Thyroid gland (tissue), 4 donors: ENCODE measurements around the gene LCNL1.

Experiments
- CTCF ChIP-seq, 6 experiments: fragments of 200-600 bp in 3 of 6; fragments of 450-650 bp in 3 of 6; sonication (generic) in 3 of 6; IDR thresholded peaks; one replicate each; pipeline ENCODE4 v1.5.1; 2016 to 2019; ENCODE audit warnings: antibody characterized with exemption in 6 of 6, mild to moderate bottlenecking in 2 of 6, inconsistent platforms in 1 of 6, moderate library complexity in 1 of 6
- POLR2A ChIP-seq, 2 donors: fragments of 450-650 bp; IDR thresholded peaks; one replicate each; pipeline ENCODE4 v1.6.1; 2017; ENCODE audit warnings: antibody characterized with exemption in 2 of 2, mild to moderate bottlenecking in 2 of 2, moderate library complexity in 1 of 2

DNA sequence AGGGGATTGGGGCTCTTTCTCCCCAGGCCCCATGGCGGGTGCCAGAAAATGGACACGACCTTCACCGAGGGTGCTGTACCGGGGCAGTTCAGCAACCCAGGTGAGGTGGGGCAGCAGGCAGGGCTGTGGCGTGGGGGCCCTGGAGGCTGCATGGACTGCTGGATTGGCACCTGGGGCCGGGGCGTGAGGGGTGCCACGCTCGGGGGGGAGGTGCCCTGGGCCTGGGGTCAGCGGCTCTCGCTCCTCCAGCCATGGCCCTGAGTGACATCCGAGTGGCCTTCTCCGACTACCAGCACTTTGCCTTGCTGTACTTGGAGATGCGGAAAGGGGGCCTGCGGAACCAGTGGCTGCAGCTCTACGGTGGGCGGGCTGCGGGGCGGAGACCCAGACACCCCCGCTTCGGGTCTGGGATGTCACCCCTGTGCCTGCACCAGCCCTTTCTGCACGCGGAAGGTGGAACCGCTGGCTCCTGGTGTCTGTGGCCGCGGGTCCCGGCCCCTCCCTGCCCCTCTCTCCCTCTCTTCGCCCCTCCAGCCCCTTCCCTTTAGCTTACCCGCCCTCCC, 1.8 kb downstream of the LCNL1 start:
- no peak for TF ChIP-seq POLR2A (IDR thresholded peaks at IDR 0.05)
- TF ChIP-seq CTCF (IDR thresholded peaks at IDR 0.05) = no peak
